Loucy (cell line): ENCODE measurements around the gene CSAD.

Experiments used
- H2AFZ ChIP-seq: fragments of 200-600 bp; sonication (generic); 2 replicates; pipeline ENCODE4 v1.6.0; 2016; ENCODE audit warnings: antibody characterized with exemption, mild to moderate bottlenecking, low read length, moderate library complexity
- H3F3A ChIP-seq: fragments of 200-600 bp; 2 replicates; pipeline ENCODE4 v1.6.0; 2016; ENCODE audit warnings: antibody characterized with exemption, low read depth, mild to moderate bottlenecking
- H3K27me3 ChIP-seq: fragments of 200-600 bp; sonication (generic); 2 replicates; pipeline ENCODE4 v1.6.1; 2014; ENCODE audit warnings: low read length, mild to moderate bottlenecking; ENCODE audit not compliant: insufficient read depth, poor library complexity, severe bottlenecking
- H3K36me3 ChIP-seq: fragments of 200-600 bp; sonication (generic); 2 replicates; pipeline ENCODE4 v1.6.1; 2016; ENCODE audit warnings: low read length; ENCODE audit not compliant: insufficient read depth
- H3K4me1 ChIP-seq: fragments of 200-600 bp; sonication (generic); 2 replicates; pipeline ENCODE4 v1.5.1; 2014; ENCODE audit warnings: low read length, mild to moderate bottlenecking; ENCODE audit not compliant: insufficient read depth, poor library complexity, severe bottlenecking
- H3K4me2 ChIP-seq: fragments of 200-600 bp; sonication (generic); 2 replicates; pipeline ENCODE4 v1.6.0; 2014; ENCODE audit warnings: antibody characterized with exemption, low read length, low read depth, mild to moderate bottlenecking; ENCODE audit not compliant: poor library complexity, severe bottlenecking
- H3K4me3 ChIP-seq: fragments of 200-600 bp; sonication (generic); 2 replicates; pipeline ENCODE4 v1.5.1; 2014; ENCODE audit warnings: low read length, mild to moderate bottlenecking, mixed read lengths; ENCODE audit not compliant: poor library complexity, severe bottlenecking
- H3K79me2 ChIP-seq: fragments of 200-600 bp; sonication (generic); 2 replicates; pipeline ENCODE4 v1.6.1; 2014; ENCODE audit warnings: low read length; ENCODE audit not compliant: insufficient read depth
- H3K9ac ChIP-seq: fragments of 200-600 bp; sonication (generic); 2 replicates; pipeline ENCODE4 v1.6.0; 2014; ENCODE audit warnings: mild to moderate bottlenecking, low read depth, low read length, moderate library complexity; ENCODE audit not compliant: poor library complexity, severe bottlenecking
- H3K9me2 ChIP-seq: fragments of 200-600 bp; sonication (generic); replicated peaks from 2 replicates; pipeline ENCODE4 v1.6.1; 2016; ENCODE audit warnings: low read depth, low read length, mixed read lengths
- H3K9me3 ChIP-seq: fragments of 200-600 bp; sonication (generic); 2 replicates; pipeline ENCODE4 v1.6.1; 2014; ENCODE audit warnings: mild to moderate bottlenecking, antibody characterized with exemption, low read length, low read depth; ENCODE audit not compliant: insufficient read depth
- H4K20me1 ChIP-seq: fragments of 200-600 bp; sonication (generic); 2 replicates; pipeline ENCODE4 v1.6.0; 2014; ENCODE audit warnings: antibody characterized with exemption, low read length, mild to moderate bottlenecking; ENCODE audit not compliant: insufficient read depth, poor library complexity, severe bottlenecking
- EZH2phosphoT487 ChIP-seq: fragments of 200-600 bp; IDR thresholded peaks from 2 replicates; pipeline ENCODE4 v1.6.1; 2018; ENCODE audit warnings: antibody characterized with exemption, mild to moderate bottlenecking, moderate library complexity, borderline replicate concordance
- TF ChIP-seq, protein P1 (sequence below): fragments of 200-600 bp; sonication (generic); conservative IDR thresholded peaks from 2 replicates; pipeline ENCODE4 v1.5.1; 2014; ENCODE audit warnings: mild to moderate bottlenecking, antibody characterized with exemption, low read length

Gene CSAD

DNA sequence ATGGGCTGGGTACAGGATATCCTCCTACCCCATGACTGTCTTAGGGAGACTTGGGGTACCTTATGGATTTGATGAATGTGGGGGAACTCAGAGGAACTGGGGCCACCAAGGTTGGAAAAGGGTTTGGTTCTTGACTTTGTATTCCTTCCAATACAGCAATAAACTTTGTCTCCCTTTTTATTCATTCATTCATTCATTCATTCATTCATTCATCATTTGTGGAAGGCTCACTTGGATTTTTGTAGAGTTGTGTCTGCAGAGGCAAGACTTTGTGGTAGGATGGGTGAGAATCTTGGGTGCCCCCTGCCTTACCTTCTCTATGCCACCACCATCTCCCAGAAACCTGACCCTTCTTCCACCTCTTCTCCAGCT lies 56.4 kb downstream of the CSAD start:
- H3K4me3 ChIP-seq: no peak overlapping the region
- TF ChIP-seq, protein P1, sequence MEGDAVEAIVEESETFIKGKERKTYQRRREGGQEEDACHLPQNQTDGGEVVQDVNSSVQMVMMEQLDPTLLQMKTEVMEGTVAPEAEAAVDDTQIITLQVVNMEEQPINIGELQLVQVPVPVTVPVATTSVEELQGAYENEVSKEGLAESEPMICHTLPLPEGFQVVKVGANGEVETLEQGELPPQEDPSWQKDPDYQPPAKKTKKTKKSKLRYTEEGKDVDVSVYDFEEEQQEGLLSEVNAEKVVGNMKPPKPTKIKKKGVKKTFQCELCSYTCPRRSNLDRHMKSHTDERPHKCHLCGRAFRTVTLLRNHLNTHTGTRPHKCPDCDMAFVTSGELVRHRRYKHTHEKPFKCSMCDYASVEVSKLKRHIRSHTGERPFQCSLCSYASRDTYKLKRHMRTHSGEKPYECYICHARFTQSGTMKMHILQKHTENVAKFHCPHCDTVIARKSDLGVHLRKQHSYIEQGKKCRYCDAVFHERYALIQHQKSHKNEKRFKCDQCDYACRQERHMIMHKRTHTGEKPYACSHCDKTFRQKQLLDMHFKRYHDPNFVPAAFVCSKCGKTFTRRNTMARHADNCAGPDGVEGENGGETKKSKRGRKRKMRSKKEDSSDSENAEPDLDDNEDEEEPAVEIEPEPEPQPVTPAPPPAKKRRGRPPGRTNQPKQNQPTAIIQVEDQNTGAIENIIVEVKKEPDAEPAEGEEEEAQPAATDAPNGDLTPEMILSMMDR: no peak
- no peak for TF ChIP-seq EZH2phosphoT487
- H3K27me3 ChIP-seq: no peaks in the 10 kb centered on the region

DNA sequence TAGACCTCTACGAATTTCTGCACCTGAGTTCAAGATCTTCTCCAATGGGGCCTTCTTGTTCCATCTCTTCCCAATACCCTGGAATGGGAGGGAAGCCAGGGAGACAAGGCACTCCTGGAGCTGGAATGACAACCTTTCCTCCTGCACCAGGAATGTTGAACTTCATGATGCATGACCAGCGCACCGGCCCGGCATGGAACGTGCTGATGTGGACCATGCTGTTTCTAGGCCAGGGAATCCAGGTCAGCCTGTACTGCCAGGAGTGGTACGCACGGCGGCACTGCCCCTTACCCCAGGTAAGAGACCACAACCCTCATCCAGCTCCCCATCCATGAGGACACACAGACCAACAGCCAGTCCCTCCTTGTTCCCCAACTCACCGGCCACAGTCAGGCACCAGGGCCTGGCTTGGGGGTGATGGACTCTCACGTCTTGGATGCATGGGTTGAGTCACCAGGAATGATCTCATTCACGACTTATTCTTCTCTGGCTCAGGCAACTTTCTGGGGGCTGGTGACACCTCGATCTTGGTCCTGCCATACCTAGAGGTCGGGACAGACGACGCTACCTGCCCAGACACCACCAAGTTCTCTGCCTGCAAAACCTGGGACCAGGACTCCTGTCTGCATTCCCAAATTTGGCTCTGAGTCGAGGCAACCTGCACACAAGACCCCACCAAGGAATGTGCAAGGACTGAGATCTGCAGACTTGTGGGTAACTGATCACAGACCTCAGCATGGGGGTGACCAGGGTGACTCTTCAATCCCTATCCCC lies 57.0 kb downstream of the CSAD start:
- Histone ChIP-seq H3K36me3 (no peaks in the 10 kb centered on the region), H3K9me3 (no peaks in the 10 kb centered on the region), H3F3A (no peaks in the 10 kb centered on the region), H3K79me2 (no peaks in the 10 kb centered on the region), H3K4me1 (no peaks in the 10 kb centered on the region), H3K4me2 (no peak overlapping the region), H3K9ac (no peak overlapping the region), H2AFZ (no peak overlapping the region), H3K27me3 (no peaks in the 10 kb centered on the region), H4K20me1 (no peaks in the 10 kb centered on the region), H3K9me2 (no peaks in the 10 kb centered on the region), H3K4me3 (no peak overlapping the region)
- TF ChIP-seq EZH2phosphoT487: no peak
- TF ChIP-seq, protein P1: no peak

More for the DNA sequence above, 56.4 kb downstream of the CSAD start:
- Histone ChIP-seq H3K4me1 (no peaks in the 10 kb centered on the region), H4K20me1 (no peaks in the 10 kb centered on the region), H3K4me2 (no peak overlapping the region), H3F3A (no peaks in the 10 kb centered on the region), H3K79me2 (no peaks in the 10 kb centered on the region), H3K9me3 (no peaks in the 10 kb centered on the region), H3K9me2 (no peaks in the 10 kb centered on the region), H2AFZ (no peak overlapping the region), H3K36me3 (no peaks in the 10 kb centered on the region), H3K9ac (no peak overlapping the region)

DNA sequence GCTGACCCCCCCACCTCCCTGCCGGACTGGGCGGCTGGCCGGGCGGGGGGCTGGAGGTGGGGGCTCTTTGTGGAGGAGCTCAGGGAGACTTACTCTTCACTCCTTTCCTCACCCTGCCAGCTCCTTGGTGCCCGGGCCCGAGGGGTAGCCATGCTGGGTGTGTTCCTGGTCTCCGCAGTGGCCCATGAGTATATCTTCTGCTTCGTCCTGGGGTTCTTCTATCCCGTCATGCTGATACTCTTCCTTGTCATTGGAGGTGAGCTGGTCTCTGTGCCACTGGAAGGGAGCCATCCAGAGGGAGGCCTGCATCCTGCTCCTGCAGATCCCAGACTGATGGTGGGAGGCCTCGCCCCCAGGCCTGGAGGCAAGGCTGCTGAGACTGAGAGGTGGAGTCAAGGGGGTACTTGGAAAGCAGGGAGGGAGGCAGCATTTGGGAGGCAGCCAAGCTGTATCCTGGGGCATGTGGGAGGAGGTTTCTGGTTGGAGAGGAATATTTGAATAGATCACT lies 57.7 kb downstream of the CSAD start:
- no peaks in the 10 kb centered on the region for H4K20me1 ChIP-seq
- no peak overlapping the region for H2AFZ ChIP-seq
- no peaks in the 10 kb centered on the region for H3K9me2 ChIP-seq
- TF ChIP-seq, protein P1: no peak
- TF ChIP-seq EZH2phosphoT487: no peak
- H3K4me2 ChIP-seq: no peak overlapping the region
- H3K4me3 ChIP-seq: no peak overlapping the region
- H3K36me3 ChIP-seq: no peaks in the 10 kb centered on the region
- H3F3A ChIP-seq: no peaks in the 10 kb centered on the region
- no peak overlapping the region for H3K9ac ChIP-seq
- H3K27me3 ChIP-seq: no peaks in the 10 kb centered on the region
- no peaks in the 10 kb centered on the region for H3K79me2 ChIP-seq
- H3K9me3 ChIP-seq: no peaks in the 10 kb centered on the region
- no peaks in the 10 kb centered on the region for H3K4me1 ChIP-seq
